HUES6 (cell line): Measurements from ENCODE around the gene ILK.

Source experiments
- H3K27ac ChIP-seq: 2 replicates; pipeline ENCODE4 v1.7.0; 2013; ENCODE audit warnings: low read depth, mild to moderate bottlenecking, low read length, inconsistent platforms
- H3K27me3 ChIP-seq: 2 replicates; pipeline ENCODE4 v1.6.1; 2013; ENCODE audit warnings: low read length; ENCODE audit not compliant: control insufficient read depth, insufficient read depth
- H3K36me3 ChIP-seq: 2 replicates; pipeline ENCODE4 v1.6.1; 2013; ENCODE audit warnings: low read length; ENCODE audit not compliant: control insufficient read depth, insufficient read depth
- H3K4me1 ChIP-seq: 2 replicates; pipeline ENCODE4 v1.6.1; 2013; ENCODE audit warnings: low read length; ENCODE audit not compliant: control insufficient read depth, insufficient read depth
- H3K4me3 ChIP-seq: 2 replicates; pipeline ENCODE4 v1.5.1; 2013; ENCODE audit warnings: low read depth, low read length
- H3K9ac ChIP-seq: one replicate; pipeline ENCODE4 v1.6.1; 2013; ENCODE audit warnings: mild to moderate bottlenecking, low read length
- H3K9me3 ChIP-seq: 2 replicates; pipeline ENCODE4 v1.6.1; 2013; ENCODE audit warnings: low read depth, low read length; ENCODE audit not compliant: control insufficient read depth, insufficient read depth

Gene ILK

GRCh38 chr11:6625156-6625831 lies 21.7 kb downstream of the ILK start:
- H3K9me3 ChIP-seq, result no peaks in the 10 kb centered on the region
- H3K27me3 ChIP-seq, result peaks cover 20% of the 10 kb centered on the region
- H3K9ac ChIP-seq, result no peak overlapping the region
- no peak overlapping the region for H3K4me3 ChIP-seq
- no peak overlapping the region for H3K27ac ChIP-seq
- peaks cover 31% of the 10 kb centered on the region for H3K36me3 ChIP-seq
- peaks cover 1% of the 10 kb centered on the region; the same call in 1 of the 2 replicates for H3K4me1 ChIP-seq

- H3K9ac ChIP-seq, result no peak overlapping the region
- no peak overlapping the region for H3K27ac ChIP-seq
Observed at GRCh38 chr11:6625832-6626420, 22.4 kb downstream of the ILK start.

GRCh38 chr11:6626971-6627761 lies 23.6 kb downstream of the ILK start:
- Histone ChIP-seq H3K4me1 (no peaks in the 10 kb centered on the region), H3K9me3 (no peaks in the 10 kb centered on the region), H3K4me3 (no peak overlapping the region), H3K27me3 (peaks cover 39% of the 10 kb centered on the region), H3K9ac (no peak overlapping the region), H3K27ac (no peak overlapping the region), H3K36me3 (peaks cover 31% of the 10 kb centered on the region)

More at GRCh38 chr11:6625832-6626420, 22.4 kb downstream of the ILK start:
- no peaks in the 10 kb centered on the region for H3K4me1 ChIP-seq
- H3K27me3 ChIP-seq, result peaks cover 27% of the 10 kb centered on the region
- no peak overlapping the region for H3K4me3 ChIP-seq
- H3K9me3 ChIP-seq, result no peaks in the 10 kb centered on the region
- H3K36me3 ChIP-seq, result peaks cover 31% of the 10 kb centered on the region

GRCh38 chr11:6627762-6628241 lies 24.2 kb downstream of the ILK start:
- no peak overlapping the region for H3K9ac ChIP-seq
- H3K4me3 ChIP-seq, result no peak overlapping the region
- H3K36me3 ChIP-seq, result peaks cover 31% of the 10 kb centered on the region
- H3K9me3 ChIP-seq, result no peaks in the 10 kb centered on the region
- no peak overlapping the region for H3K27ac ChIP-seq
- no peaks in the 10 kb centered on the region for H3K4me1 ChIP-seq
- peaks cover 44% of the 10 kb centered on the region for H3K27me3 ChIP-seq

- no peaks in the 10 kb centered on the region for H3K9me3 ChIP-seq
- no peak overlapping the region for H3K27ac ChIP-seq
- H3K36me3 ChIP-seq, result peaks cover 31% of the 10 kb centered on the region
- no peak overlapping the region for H3K4me3 ChIP-seq
- peaks cover 44% of the 10 kb centered on the region for H3K27me3 ChIP-seq
- no peak overlapping the region for H3K9ac ChIP-seq
- no peaks in the 10 kb centered on the region for H3K4me1 ChIP-seq
Observed at GRCh38 chr11:6628526-6628925, 25.0 kb downstream of the ILK start.

GRCh38 chr11:6629573-6629891 lies 26.0 kb downstream of the ILK start:
- Histone ChIP-seq H3K9me3 (no peaks in the 10 kb centered on the region), H3K4me3 (peak overlapping the region; percentile 60; the same call in 1 of the 2 replicates), H3K27me3 (peaks cover 44% of the 10 kb centered on the region), H3K27ac (no peak overlapping the region), H3K9ac (no peak overlapping the region), H3K4me1 (no peaks in the 10 kb centered on the region), H3K36me3 (peaks cover 31% of the 10 kb centered on the region)

GRCh38 chr11:6629892-6630631 lies 26.5 kb downstream of the ILK start:
- Histone ChIP-seq H3K27ac (no peak overlapping the region), H3K36me3 (peaks cover 26% of the 10 kb centered on the region), H3K4me3 (peak overlapping the region; percentile 60)

GRCh38 chr11:6630632-6631291 lies 27.2 kb downstream of the ILK start:
- peaks cover 7% of the 10 kb centered on the region; the same call in 1 of the 2 replicates for H3K4me1 ChIP-seq
- peaks cover 19% of the 10 kb centered on the region for H3K36me3 ChIP-seq
- H3K27me3 ChIP-seq, result peaks cover 44% of the 10 kb centered on the region
- H3K9ac ChIP-seq, result no peak overlapping the region
- H3K4me3 ChIP-seq, result peak overlapping the region; percentile 60
- H3K9me3 ChIP-seq, result no peaks in the 10 kb centered on the region
- H3K27ac ChIP-seq, result no peak overlapping the region

More at GRCh38 chr11:6629892-6630631, 26.5 kb downstream of the ILK start:
- Histone ChIP-seq H3K4me1 (no peaks in the 10 kb centered on the region; the same call in 1 of the 2 replicates), H3K9ac (no peak overlapping the region), H3K9me3 (no peaks in the 10 kb centered on the region), H3K27me3 (peaks cover 44% of the 10 kb centered on the region)

- H3K36me3 ChIP-seq, result peaks cover 14% of the 10 kb centered on the region
- H3K9ac ChIP-seq, result no peak overlapping the region
- H3K9me3 ChIP-seq, result no peaks in the 10 kb centered on the region
- H3K4me1 ChIP-seq, result peaks cover 8% of the 10 kb centered on the region; the same call in 1 of the 2 replicates
- no peak overlapping the region for H3K4me3 ChIP-seq
- peaks cover 44% of the 10 kb centered on the region for H3K27me3 ChIP-seq
- H3K27ac ChIP-seq, result no peak overlapping the region
Observed at GRCh38 chr11:6631361-6631890, 27.9 kb downstream of the ILK start.
